Gastrocnemius medialis (tissue), 4 donors: ENCODE measurements around the gene SPG21.

Experiments
- CTCF ChIP-seq, 5 experiments: fragments of 450-650 bp in 3 of 5; fragments of 200-600 bp in 2 of 5; sonication (generic) in 2 of 5; IDR thresholded peaks in 4 of 5; conservative IDR thresholded peaks in 1 of 5; 1 replicate in 4 of 5; 2 replicates in 1 of 5; pipeline ENCODE4 v1.5.1; 2016 to 2019; ENCODE audit warnings: antibody characterized with exemption in 5 of 5, mild to moderate bottlenecking in 3 of 5, moderate library complexity in 3 of 5
- POLR2A ChIP-seq, 2 donors: fragments of 450-650 bp; IDR thresholded peaks; one replicate each; pipeline ENCODE4 v1.6.1; 2017; ENCODE audit warnings: antibody characterized with exemption in 2 of 2, mild to moderate bottlenecking in 2 of 2, moderate library complexity in 2 of 2

- TF ChIP-seq CTCF (IDR thresholded peaks at IDR 0.05 in 4 of 5, conservative IDR thresholded peaks at IDR 0.05 in 1 of 5) (no peak), POLR2A (IDR thresholded peaks at IDR 0.05) (no peak)
Measured at GRCh38 chr15:64949383-64950186, 40.1 kb downstream of the SPG21 start.
